C4-2B (cell line): Measurements from ENCODE around the gene ARMC2.
"Not testable (repeated sequence)": the region's sequence is repeated elsewhere in the genome, so short reads cannot be mapped to it uniquely, and the experiment has no call there.

Source experiments
- H3K27ac ChIP-seq: fragments of 450-650 bp; 2 replicates; pipeline ENCODE4 v1.5.1; 2017
- CTCF ChIP-seq: fragments of 450-650 bp; conservative IDR thresholded peaks from 2 replicates; pipeline ENCODE4 v1.5.1; 2017; ENCODE audit warnings: mild to moderate bottlenecking
- ZFX ChIP-seq: fragments of 450-650 bp; IDR thresholded peaks from 2 replicates; pipeline ENCODE4 v1.6.1; 2017

The ARMC2 gene

GRCh38 chr6:108811490-108811889 is 36.7 kb upstream of the ARMC2 start:
- H3K27ac ChIP-seq = no peak overlapping the region
- TF ChIP-seq ZFX (no peak), CTCF (no peak)

DNA sequence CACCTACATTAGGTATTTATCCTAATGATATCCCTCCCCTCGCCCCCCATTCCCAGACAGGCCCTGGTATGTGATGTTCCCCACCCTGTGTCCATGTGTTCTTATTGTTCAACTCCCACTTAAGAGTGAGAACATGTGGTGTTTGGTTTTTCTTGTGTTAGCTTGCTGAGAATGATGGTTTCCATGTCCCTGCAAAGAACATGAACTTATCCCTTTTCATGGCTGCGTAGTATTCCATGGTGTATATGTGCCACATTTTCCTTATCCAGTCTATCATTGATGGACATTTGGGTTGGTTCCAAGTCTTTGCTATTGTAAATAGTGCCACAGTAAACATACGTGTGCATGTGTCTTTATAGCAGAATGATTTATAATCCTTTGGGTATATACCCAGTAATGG is 35.0 kb upstream of the ARMC2 start:
- H3K27ac ChIP-seq = not testable (repeated sequence)

DNA sequence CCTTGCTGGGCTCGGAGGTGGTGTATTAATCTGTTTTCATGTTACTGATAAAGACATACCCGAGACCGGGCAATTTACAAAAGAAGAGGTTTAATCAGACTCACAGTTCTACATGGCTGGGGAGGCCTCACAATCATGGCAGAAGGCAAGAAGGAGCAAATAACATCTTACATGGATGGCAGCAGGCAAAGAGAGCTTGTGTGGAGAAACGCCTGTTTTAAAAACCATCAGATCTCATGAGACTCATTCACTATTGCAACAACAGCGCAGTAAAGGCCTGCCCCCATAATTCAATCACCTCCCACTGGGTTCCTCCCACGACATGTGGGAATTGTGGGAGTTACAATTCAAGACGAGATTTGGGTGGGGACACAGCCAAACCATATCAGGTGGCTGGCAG is 30.9 kb upstream of the ARMC2 start:
- H3K27ac ChIP-seq = not testable (repeated sequence)

DNA sequence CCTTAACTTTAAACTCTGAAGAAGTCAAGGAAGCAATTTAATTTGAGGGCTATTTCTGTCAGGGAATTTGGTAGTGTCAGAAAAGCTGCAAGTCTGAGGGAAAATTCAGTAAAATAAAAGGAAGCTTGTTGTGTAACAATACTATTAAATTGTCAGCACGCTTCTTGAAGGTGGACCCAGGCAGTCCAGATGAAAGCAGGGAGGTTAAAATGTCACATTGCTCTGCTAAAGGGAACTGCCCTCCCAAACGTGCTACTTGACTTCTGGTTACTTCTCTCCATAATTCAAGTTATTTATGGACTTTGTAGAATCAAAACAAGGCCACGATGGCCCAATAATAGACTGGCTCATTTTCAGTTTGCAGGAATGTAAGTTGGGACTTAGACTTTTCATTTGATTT is 28.2 kb upstream of the ARMC2 start:
- no peak overlapping the region for H3K27ac ChIP-seq
- no peak for TF ChIP-seq CTCF
- no peak for TF ChIP-seq ZFX

DNA sequence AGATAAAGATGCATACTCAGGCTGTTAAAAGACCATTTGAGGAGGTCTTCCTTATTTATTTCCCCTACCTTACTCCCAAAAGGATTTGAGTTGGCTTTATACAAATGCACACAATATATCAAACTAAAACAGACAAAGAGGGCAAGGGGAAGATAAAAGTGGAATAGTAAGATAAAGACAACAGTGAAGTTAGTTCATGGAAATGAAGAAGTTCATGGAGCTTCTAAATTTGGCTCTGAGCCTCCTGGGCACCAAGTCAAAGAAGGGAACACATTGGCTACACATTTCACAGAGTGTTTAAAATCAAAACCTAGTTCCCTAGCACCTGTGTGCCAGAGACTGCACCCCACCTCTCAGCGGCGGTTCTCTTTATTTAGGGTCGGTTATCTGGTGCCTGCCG is 25.8 kb upstream of the ARMC2 start:
- no peak overlapping the region for H3K27ac ChIP-seq
- TF ChIP-seq CTCF (no peak), ZFX (no peak)

GRCh38 chr6:108825326-108825725 is 22.9 kb upstream of the ARMC2 start:
- H3K27ac ChIP-seq = no peak overlapping the region
- TF ChIP-seq CTCF (no peak), ZFX (no peak)

GRCh38 chr6:108831104-108831503 is 17.1 kb upstream of the ARMC2 start:
- TF ChIP-seq CTCF (no peak), ZFX (no peak)
- no peak overlapping the region for H3K27ac ChIP-seq

- H3K27ac ChIP-seq = no peak overlapping the region
- TF ChIP-seq ZFX (no peak), CTCF (no peak)
Observed at GRCh38 chr6:108832738-108833137, 15.5 kb upstream of the ARMC2 start.

- TF ChIP-seq ZFX = no peak
- peak; percentile 87 for TF ChIP-seq CTCF
- H3K27ac ChIP-seq = no peak overlapping the region
Observed at GRCh38 chr6:108835218-108835850, 12.9 kb upstream of the ARMC2 start.
